Astrocyte of the hippocampus (primary cell): ENCODE data around the gene RARA.
A peak's percentile ranks its signal among the peaks of the same experiment; 100 is the strongest.
"Not testable (repeated sequence)": the region's sequence is repeated elsewhere in the genome, so short reads cannot be mapped to it uniquely, and the experiment has no call there.

Experiments
- DNase-seq: peaks from one replicate; pipeline ENCODE4 v3.0.0; 2011; ENCODE audit warnings: low read depth, low spot score

Gene RARA

DNA sequence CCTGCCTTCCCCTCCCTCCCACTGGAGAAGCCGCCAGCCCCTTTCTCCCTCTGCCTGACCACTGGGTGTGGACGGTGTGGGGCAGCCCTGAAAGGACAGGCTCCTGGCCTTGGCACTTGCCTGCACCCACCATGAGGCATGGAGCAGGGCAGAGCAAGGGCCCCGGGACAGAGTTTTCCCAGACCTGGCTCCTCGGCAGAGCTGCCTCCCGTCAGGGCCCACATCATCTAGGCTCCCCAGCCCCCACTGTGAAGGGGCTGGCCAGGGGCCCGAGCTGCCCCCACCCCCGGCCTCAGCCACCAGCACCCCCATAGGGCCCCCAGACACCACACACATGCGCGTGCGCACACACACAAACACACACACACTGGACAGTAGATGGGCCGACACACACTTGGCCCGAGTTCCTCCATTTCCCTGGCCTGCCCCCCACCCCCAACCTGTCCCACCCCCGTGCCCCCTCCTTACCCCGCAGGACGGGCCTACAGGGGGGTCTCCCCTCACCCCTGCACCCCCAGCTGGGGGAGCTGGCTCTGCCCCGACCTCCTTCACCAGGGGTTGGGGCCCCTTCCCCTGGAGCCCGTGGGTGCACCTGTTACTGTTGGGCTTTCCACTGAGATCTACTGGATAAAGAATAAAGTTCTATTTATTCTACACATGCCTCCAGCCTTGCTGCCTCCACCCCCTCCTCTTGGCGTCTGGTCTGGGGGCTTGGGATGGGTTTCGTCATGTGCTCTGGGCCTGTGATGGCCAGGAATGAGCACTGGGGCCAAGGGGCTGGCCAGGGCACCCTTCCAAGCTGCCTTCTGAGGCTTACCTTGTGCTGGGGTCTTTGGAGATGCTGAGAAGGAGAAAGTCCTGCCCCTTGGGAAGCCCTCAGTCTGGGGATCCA lies 48.3 kb downstream of the RARA start:
- DNase-seq = no peak

DNA sequence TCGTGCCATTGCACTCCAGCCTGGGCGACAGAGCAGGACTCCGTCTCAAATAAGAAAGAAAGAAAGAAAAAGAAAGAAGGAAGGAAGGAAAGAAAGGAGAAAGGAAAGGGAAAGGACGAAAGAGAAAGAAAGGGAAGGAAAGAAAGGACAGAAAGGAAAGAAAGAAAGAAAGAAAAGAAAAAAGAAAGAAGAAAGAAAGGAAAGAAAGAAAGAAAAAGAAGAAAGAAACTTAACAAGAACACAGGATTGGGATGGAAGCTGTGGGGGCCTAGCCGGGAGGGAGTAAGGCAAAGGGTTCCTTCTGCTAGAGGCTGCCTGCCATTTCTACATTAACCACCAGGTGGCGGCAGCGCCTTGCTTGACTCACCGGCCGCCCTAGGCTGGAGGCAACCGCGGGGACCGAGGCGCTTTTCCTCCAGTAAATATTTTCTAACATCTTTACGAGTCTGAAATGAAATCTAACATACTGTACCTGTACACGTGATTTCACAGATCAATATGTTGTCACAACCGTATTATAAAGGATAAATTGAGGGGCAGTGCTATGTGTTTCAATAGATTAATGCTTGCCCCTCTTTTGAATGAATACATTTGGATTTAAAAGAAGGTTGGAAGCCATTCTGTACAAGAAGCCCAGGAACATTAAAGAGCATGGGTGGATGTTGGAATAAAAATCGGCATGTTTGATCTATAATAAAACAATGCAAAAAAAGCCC lies 49.5 kb downstream of the RARA start:
- DNase-seq = peak; percentile 94

DNA sequence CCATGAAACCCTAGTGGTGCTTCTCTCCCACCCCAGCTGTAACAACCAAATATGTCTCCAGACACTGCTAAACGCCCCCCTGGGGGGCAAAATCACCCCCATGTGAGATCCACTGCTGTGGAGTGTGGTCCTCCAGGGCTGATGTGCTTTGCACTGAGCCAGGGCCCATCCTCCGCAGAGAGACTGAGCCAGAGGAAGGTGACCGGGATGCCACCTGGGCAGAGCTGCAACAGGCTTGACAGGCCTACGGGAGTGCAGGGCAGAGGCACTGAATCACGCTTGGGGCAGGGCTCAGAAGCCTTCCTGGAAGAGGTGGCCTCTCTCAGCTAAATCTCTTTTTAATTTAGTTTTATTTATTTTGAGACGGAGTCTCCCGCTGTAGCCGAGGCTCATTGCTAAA lies 51.1 kb downstream of the RARA start:
- DNase-seq = no peak

DNA sequence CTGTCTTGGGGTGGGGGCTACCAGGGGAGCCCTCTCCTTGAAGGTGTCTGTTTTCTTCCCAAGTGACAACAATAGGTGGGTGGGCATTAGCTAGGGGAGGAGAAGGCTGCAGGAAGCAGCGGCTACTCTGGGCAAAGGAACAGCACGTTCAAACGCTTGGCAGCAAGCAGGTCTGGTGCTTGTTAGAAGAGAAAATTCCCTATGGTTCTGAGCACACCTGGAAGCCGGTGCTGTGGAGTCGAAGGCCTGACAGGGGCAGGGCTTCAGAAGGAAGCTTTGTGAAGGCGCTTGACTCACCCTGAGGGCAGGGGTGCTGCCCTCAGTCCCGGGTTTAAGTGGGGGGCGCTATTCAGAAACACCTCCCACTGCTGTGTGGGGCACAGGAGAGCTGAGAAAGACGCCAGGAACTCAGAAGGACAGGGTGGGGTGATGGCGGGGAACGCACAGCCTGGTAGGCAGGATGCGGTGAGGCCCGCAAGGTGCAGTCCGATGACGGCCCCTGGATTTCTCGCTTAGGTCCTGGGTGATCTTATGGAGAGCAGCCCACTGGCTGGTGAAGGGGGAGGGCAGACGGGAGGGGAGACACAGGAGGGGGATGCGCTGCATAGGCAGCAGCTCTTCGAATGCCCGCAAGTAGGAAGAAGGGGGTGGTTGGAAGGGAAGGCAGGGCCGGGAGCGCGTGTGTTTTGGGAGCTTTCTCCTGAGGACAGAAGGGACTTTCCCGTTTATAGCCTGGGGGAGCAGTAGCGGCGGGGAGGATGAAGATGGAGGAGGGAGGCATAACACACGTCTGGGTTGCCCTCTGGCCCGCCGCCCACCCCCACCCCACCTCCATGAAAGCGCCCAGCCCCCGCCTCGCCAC lies 52.3 kb downstream of the RARA start:
- DNase-seq = no peak

DNA sequence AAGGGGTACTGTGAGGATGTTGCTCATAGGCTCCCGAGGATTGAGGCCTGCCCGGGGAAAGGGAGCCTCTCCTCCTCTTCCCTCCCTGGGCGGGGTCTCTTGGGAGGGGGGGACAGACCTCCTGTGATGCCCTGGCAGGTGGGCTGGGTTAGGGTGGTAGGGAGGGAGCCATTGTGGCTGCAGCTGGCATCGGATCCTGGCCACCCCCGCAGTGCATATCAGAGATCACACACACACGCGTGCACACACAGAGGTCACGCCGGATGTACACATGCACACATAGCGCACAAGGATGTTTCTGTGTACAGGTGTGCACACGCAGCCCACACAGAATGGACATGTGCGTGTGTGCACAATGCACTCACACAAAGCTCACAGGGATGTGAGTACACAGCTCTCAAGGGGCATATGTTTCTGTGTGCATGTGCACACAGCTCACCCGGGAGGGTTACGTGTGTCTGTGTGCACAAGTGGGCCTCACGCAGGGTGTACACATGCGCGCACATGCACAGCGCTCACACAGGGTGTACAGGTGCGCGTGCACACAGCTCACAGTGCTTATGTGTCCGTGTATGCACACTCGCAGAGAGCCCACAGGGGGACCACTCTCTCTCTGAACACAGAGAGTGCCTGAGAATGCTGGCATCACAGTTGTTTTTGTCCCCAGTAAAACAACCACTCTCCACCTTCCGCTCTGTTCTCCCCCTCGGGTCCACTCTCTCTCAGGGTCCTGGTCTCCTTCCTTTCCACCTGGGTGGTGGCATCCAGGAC lies 53.1 kb downstream of the RARA start:
- no peak for DNase-seq

DNA sequence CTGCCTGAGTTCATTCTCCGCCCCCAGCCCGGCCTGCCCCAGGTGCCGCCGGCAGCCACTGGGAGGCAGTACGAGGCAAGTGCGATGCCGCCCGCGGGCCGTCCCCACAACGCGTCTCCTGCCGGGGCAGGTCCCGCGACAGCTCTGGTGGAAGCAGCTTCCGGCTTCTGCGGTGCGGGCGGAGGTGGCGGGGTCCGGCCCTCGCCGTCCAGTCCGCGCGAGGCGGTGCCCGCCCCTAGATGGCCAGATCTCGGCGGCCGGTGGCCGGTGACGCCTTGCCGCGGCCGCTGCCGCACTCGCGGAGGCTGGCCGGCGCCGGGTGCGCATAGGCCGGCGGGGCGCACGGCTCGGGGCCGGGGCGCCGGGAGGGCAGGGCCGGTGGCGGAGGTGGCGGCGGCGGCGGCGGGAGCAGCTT lies 53.7 kb downstream of the RARA start:
- peak; percentile 92 for DNase-seq

DNA sequence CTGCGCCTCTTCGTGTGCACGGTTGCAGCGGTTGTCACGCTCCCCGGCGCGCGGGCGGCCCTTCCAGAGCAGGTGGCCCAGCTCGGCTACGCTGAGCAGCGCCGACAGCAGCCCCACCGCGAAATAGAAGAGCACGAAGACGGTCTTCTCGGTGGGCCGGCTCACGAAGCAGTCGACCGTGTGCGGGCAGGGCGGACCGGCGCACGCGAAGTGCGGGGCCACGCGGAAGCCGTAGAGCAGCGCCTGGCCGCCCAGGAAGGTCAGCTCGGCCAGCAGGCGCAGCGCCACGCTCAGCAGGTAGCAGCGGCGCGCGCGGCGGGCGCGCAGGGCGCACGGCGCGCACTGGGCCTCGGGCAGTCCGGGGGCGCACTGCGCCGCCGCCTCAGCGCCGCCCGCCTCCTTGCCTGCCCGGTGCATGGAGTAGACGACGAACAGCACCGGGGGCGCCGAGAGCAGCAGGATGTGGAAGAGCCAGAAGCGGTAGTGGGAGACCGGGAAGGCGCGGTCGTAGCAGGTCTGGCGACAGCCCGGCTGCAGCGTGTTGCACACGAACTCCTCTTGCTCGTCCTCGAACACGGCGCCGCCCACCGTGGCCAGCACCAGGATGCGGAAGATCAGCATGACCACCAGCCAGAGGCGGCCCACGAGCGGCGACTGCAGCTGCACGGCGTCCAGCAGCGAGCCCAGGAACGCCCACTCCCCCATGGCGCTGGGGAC lies 54.3 kb downstream of the RARA start:
- peak; percentile 73 for DNase-seq

DNA sequence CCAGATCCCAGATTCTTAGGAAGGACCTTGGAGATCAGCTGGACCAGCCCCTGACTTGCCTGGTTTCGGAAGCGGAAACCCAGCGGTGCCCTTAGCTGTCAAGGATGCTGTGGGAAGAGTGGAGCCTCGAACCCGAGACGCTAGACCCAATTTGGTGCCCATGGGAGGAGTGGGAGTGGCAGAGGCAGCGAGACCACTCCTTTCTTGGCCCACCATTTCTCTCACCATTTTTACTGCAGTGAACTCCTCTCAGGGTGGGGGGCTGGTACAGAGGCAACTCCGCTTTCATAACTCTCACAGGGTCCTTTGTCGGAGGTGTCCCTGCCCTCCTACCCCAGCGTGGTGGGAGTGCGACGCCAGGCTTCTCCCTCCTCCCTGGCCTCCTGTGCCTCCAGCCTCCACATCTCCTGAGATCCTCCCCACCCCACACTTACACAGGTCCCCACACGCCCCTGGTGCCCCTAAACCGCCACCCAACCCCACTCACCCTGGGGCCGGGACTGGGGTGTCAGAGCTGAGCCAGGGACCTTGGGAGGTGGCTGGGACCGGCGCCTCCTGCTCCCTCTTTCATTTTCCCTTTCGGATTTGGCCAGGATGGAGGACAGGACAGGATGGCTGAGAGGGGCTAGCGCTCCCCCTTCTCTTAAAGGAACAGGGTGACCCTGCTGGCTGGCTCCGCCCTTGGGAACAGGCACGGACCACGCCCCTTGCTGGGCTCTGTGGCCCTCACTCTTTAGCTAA lies 55.3 kb downstream of the RARA start, which contains the start of gene GJD3:
Gene GJD3, minus strand, starts transcription at position 617 of the 741 bp plus-strand sequence. CDS start 922 bp downstream, outside the sequence.
- no peak for DNase-seq

DNA sequence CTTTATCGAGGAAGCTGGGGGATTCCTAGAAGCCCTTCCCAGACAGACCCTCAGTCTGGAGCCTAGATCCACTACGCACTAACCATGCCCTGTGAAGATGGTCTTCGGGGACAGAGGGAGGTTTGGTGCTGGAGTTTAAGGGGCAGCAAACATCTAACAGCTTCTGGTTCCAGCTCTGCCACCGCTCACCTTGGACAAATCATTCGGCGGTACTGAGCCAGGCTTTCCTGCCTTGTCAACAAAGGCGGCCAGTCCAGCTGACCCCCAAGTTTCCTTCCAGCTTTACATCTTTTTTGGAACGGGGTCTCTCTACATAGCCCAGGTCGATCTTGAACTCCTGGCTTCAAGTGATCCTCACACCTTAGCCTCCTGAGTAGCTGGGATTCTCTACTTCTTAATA lies 55.9 kb downstream of the RARA start:
- no peak for DNase-seq

DNA sequence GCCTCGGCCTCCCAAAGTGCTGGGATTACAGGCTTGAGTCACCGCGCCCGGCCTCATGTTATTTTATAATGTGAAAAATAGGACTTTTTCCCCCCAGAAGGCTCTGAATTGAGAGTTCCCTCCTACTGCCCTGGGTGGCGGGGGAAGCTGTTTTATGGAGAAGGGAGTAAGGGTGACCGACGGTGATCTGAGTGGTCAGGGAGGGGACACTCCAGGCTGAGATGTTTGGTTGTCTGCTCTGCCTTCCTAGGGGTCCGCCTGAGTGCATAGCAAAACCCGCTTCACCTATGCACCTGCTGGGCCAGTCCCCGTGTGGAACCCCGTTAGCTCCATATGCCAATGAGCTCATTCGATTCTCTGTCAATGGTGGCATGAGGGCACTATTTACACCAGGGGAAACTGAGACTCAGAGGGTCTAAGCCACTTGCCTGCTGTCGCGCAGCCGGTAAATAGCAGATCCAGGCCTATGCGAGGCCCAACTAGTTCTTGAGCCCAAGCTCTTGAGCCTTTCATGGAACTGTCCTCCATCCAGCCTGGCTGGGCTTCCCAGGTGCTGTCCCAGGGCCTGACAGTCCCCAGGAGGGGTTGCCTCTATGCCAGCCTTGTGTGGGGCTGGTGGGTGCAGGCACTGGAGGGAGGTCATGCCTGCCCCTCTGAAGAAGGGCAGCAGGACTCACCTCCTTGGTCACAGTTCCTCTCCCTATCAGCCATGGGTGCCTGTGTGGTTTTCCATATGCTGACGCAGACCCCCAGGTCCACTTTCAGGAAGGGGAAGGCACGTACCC lies 57.3 kb downstream of the RARA start:
- DNase-seq = no peak

DNA sequence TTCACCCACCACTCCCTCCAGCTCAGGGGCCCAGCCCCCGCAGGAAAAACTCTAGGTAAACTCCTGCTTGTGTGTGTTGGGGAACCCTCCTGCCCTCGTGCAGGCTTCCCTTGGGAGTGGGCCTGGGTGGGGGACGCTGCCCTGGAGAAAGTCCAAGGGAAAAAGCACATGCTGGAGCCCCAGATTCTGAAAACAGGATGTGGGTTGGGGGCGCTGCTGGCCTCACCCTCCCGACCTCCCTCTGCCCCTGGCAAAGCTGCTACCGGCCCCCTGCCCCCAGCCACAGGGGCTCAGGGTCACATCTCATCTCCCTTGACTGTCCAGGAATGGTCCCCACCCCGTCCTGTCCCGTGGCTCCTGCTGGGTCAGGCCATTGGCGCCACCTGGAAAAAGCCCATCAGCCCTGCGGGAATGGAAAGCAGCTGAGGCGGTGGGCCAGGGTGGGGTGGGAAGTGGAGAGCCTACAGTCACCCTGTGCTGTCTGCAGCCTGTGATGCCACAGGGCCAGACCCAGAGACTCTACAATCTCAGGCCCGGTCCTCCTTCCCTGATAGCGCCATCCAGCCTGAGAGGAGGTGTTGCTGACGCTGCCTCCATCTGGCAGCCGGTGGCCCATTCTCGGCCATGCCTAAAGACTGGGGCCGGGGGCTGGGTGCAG lies 58.0 kb downstream of the RARA start:
- DNase-seq = no peak

DNA sequence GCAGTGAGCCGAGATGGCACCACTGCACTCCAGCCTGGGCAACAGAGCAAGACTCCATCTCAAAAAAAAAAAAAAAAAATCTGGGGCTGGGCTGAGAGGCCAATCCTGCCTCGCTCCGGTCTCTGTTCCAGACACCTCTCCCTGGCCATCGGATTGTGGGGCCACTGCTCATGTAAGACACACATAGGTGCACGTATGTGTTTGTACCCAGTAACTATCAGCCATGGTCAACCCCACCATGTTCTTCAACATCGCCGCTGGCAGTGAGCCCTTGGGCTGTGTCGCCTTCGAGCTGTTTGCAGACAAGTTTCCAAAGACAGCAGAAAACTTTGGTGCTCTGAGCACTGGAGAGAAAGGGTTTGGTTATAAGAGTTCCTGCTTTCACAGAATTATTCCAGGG lies 58.7 kb downstream of the RARA start:
- not testable (repeated sequence) for DNase-seq

DNA sequence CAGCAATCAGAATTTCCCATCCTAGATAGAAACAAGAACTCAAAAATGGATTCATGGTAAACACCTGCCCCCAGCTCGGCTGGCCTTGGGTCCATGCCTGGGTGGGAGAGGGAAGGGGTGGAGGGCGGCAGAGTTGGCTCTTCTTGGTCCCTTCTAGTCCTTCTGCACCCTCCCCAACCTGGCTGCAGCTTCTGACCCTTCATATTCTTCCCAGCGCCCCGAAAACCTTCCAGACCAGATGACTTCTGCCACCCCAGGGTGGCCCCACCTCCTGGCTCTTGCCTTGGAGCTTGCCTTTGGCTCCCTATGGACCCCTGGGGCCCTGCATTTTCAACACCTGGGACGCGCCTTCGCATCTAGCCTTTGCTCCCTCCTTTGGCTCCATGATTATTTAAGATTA lies 60.9 kb downstream of the RARA start:
- no peak for DNase-seq

DNA sequence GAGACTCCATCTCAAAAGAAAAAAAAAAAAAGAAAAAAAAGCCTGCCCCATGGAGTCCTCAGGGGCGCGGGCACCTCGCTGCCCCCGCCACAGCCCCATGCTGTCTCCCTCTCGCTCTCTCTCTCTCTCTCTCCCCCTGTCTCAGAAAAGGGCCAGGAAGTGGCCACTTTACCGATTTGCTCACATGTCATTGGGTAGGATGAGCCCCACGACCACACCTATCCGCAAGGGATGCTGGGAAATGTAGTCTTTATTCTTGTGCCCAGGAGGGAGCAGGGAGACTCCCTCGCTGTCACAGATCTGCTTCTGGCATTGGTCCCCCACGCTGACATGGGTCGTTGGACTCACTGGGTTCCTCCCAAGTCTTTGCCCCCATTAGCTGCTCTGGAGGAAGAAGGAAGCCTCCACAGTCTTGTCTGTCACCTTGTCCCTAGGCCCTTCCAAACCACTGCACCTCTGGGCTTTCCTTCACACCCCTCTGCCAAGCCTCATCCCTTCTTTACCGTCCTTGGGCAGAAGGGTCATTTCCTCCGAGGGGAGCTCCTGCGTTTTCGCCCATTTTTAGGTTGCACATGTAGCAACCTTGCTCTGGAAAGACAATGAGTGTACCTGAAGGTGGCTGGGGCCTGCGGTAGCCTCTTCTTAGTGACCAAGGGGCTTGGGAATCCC lies 62.4 kb downstream of the RARA start:
- no peak for DNase-seq

DNA sequence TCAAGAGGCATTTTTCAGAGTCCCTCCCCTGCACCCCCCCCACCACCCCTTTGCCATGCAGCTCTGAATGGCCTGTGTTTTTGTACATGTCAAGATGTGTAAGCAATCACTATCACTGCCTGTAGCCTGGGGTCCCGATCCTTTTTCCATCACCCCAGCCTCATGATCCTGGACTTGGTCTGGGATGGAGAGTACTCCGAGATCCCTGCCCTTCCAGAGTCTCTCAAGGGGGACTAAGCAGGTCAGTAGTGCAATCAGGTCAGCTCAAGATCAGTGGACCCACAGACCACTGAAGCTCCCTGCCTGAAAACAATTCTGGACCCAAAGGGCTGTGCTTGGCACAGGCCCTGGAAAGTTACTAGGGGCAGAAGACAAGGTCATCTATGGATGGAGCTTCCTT lies 63.1 kb downstream of the RARA start:
- no peak for DNase-seq

DNA sequence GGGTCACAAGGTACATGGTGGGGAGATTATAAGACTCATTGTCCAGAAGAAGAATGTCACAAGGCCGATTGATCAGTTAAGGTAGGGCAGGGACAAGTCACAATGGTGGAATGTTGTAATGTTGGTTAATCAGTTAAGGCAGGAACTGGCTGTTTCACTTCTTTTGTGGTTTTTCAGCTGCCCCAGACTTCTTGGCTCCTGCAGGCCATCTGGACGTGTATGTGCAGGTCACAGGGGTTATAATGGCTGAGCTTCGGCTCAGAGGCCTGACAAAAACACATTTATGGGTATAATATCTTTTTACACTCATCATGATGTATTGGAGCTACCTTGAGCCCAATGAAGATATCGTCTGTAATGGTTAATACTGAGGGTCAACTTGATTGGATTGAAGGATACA lies 63.7 kb downstream of the RARA start:
- DNase-seq = not testable (repeated sequence)

DNA sequence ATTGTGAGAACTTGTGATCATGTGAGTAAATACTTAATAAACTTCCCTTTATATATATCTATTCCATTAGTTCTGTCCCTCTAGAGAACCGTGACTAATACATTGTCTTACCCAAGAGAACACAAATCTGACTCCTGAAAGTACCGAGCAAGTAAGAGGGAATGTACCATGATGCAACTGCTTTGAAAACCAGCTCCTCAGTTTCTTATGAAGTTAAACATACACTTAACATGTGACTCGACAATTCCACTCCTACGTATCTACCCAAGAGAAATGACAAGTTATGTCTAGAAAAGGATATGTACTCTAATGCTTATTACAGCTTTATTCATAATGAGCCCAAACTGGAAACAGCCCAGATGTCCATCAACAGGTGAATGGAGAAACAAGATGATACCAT lies 64.3 kb downstream of the RARA start:
- DNase-seq = no peak

DNA sequence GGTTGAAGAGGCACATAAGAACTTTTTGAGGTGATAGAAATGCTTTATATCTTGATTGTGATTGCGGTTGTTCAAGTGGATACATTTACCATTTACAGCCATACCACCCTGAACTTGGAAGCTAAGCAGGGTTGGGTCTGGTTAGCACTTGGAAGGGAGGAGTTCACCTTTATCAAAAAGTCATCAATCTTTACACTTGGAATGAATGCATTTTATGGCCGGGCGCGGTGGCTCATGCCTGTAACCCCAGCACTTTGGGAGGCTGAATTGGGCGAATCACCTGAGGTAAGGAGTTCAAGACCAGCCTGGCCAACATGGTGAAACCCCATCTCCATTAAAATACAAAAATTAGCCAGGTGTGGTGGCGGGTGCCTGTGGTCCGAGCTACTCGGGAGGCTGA lies 65.0 kb downstream of the RARA start:
- no peak for DNase-seq
